Endothelial cell of umbilical vein (primary cell): ENCODE results near the gene NEB. TPM values are rescaled to one million over a fixed set of nuclear protein-coding genes. Genes with fewer than 3 reads are reported as not detected.

ENCODE experiments used
- BruUV-seq: library from RNA; stranded (reverse); fragments of 400-500 nt; replicated peaks from 2 replicates; lab custom pipeline; 2021; lab: Mats Ljungman, UMichigan
- CTCF ChIA-PET: fragments of 300-600, 350-600 bp; sonication (Branson Sonifier 250); formaldehyde crosslinking; loops from one replicate; lab custom pipeline; 2021; ENCODE audit warnings: antibody characterized with exemption, inconsistent platforms; lab: Charles Lee
- POLR2A ChIA-PET: fragments of 300-600, 350-600 bp; sonication (Branson Sonifier 250); formaldehyde crosslinking; loops from one replicate; lab custom pipeline; 2021; ENCODE audit warnings: antibody characterized with exemption, inconsistent platforms; lab: Charles Lee
- DNase-seq: peaks from one replicate; pipeline ENCODE4 v3.0.0-alpha.2; 2011; ENCODE audit warnings: low read depth, low spot score
- FAIRE-seq: peaks from 2 replicates; lab custom pipeline; 2011; peaks lifted over from hg19 to GRCh38; lab: Jason Lieb, UNC
- H2AFZ ChIP-seq: 2 replicates; pipeline ENCODE4 v1.6.0; 2012; ENCODE audit warnings: low read depth, low read length, control low read depth, inconsistent platforms
- H3K27ac ChIP-seq: 2 replicates; pipeline ENCODE4 v1.5.1; 2011; ENCODE audit warnings: low read depth, mild to moderate bottlenecking, control low read depth, low read length, moderate library complexity; ENCODE audit not compliant: insufficient read depth
- H3K27me3 ChIP-seq, 2 experiments: 2 replicates each; pipeline versions ENCODE4 v1.6.0 to v1.6.1; 2011; ENCODE audit warnings: low read length in 2 of 2, mixed read lengths in 1 of 2; ENCODE audit not compliant: control insufficient read depth in 2 of 2, insufficient read depth in 2 of 2
- H3K36me3 ChIP-seq, 2 experiments: 2 replicates in 1 of 2; 3 replicates in 1 of 2; pipeline ENCODE4 v1.5.1; 2011; ENCODE audit warnings: low read length in 2 of 2, mild to moderate bottlenecking in 1 of 2, moderate library complexity in 1 of 2; ENCODE audit not compliant: control insufficient read depth in 2 of 2, insufficient read depth in 2 of 2; ENCODE audit errors: extremely low read depth in 1 of 2
- H3K4me1 ChIP-seq: 3 replicates; pipeline ENCODE4 v1.5.1; 2011; ENCODE audit warnings: mild to moderate bottlenecking, low read length; ENCODE audit not compliant: control insufficient read depth, insufficient read depth; ENCODE audit errors: extremely low read depth
- H3K4me2 ChIP-seq: 2 replicates; pipeline ENCODE4 v1.6.1; 2011; ENCODE audit warnings: low read length, control low read depth, mixed read lengths; ENCODE audit not compliant: insufficient read depth
- H3K4me3 ChIP-seq, 3 experiments: fragments of 200-600 bp in 1 of 3; sonication (generic), shearing (Covaris generic) in 1 of 3; replicated peaks in 1 of 3; 2 replicates each; pipeline ENCODE4 v1.5.1; 2011 to 2016; ENCODE audit warnings: control low read depth in 3 of 3, low read length in 3 of 3, mild to moderate bottlenecking in 2 of 3, inconsistent platforms in 1 of 3, low read depth in 1 of 3, moderate library complexity in 1 of 3; ENCODE audit not compliant: insufficient read depth in 1 of 3
- H3K79me2 ChIP-seq: 2 replicates; pipeline ENCODE4 v1.6.0; 2012; ENCODE audit warnings: low read length, inconsistent platforms; ENCODE audit not compliant: control insufficient read depth, insufficient read depth
- H3K9ac ChIP-seq: replicated peaks from 2 replicates; pipeline ENCODE3; 2011; ENCODE audit warnings: low read length, control low read depth; ENCODE audit not compliant: insufficient read depth; ENCODE audit errors: extremely low read depth
- H3K9me1 ChIP-seq: replicated peaks from 3 replicates; pipeline ENCODE4 v1.6.0; 2011; ENCODE audit warnings: mild to moderate bottlenecking, low read length; ENCODE audit not compliant: control insufficient read depth, insufficient read depth; ENCODE audit errors: extremely low read depth
- H3K9me3 ChIP-seq: replicated peaks from 2 replicates; pipeline ENCODE4 v1.5.1; 2012; ENCODE audit warnings: low read length, inconsistent platforms; ENCODE audit not compliant: control insufficient read depth, insufficient read depth
- H4K20me1 ChIP-seq: replicated peaks from 2 replicates; pipeline ENCODE3; 2011; ENCODE audit warnings: mild to moderate bottlenecking, low read length; ENCODE audit not compliant: control insufficient read depth, insufficient read depth; ENCODE audit errors: extremely low read depth
- CTCF ChIP-seq, 2 donors: IDR thresholded peaks; 1 replicate in 1 of 2; 2 replicates in 1 of 2; pipeline ENCODE4 v1.5.1; 2011; ENCODE audit warnings: low read length in 2 of 2, mild to moderate bottlenecking in 2 of 2, moderate library complexity in 2 of 2, control low read depth in 1 of 2, inconsistent platforms in 1 of 2, low read depth in 1 of 2; ENCODE audit not compliant: insufficient read depth in 1 of 2; ENCODE audit errors: extremely low read depth in 1 of 2
- FOS ChIP-seq: IDR thresholded peaks from 2 replicates; pipeline ENCODE4 v1.6.1; 2011; ENCODE audit warnings: mild to moderate bottlenecking, low read length, moderate library complexity, borderline replicate concordance; ENCODE audit not compliant: insufficient read depth
- MAX ChIP-seq: IDR thresholded peaks from 2 replicates; pipeline ENCODE4 v1.6.1; 2011; ENCODE audit not compliant: insufficient read depth, insufficient read length
- MYC ChIP-seq: IDR thresholded peaks from one replicate; pipeline ENCODE4 v1.6.1; 2011; ENCODE audit warnings: mild to moderate bottlenecking, low read depth, low read length
- dilution Hi-C: fragments of 300-500 bp; cut with MboI; formaldehyde crosslinking; loops from one replicate; pipeline ENCODE4 v1.15.0; 2019; ENCODE audit warnings: low sequenced_read_pairs; ENCODE audit not compliant: extremely low pct_ligation_motif_present
- intact Hi-C: fragments of 100-400 bp; cut with micrococcal nuclease; formaldehyde crosslinking; loops from one replicate; pipeline ENCODE4 v1.10.0; 2022
- polyA plus RNA-seq, 4 experiments: library from polyadenylated mRNA; depleted of rRNA in 3 of 4; stranded (reverse) in 3 of 4; unstranded in 1 of 4; fragments of >200 nt; gene quantifications; 2 replicates each; pipeline versions ENCODE4 v1.2.1 to v1.2.3, GENCODE V29; 2011 to 2012; ENCODE audit warnings: missing spikeins in 1 of 4
- total RNA-seq: library from RNA; stranded (reverse); gene quantifications from 2 replicates; pipeline ENCODE4 v1.2.3, GENCODE V29; 2021

NEB gene
- total and polyA plus RNA-seq, 2 donors (not counting 3 experiments of a cell fraction or from before 2014, with no cell fraction given) = 0.84 to 1.8 TPM

GRCh38 chr2:151490276-151490675, 244.0 kb downstream of the NEB start:
- no peaks in the 10 kb centered on the region for H3K9me3 ChIP-seq
- no peak overlapping the region for H3K27ac ChIP-seq
- TF ChIP-seq MAX (no peak), FOS (no peak), MYC (no peak)
- no TSS peak for BruUV-seq
- FAIRE-seq (no peak), DNase-seq (no peak)
- dilution Hi-C loops = no loop called here
- intact Hi-C loops = no loop called here
- H3K9ac ChIP-seq = no peak overlapping the region
- ChIA-PET POLR2A (no interaction called here), CTCF (interaction anchor here (0.9 kb wide), 1 partner anchor 10 kb away, joined by 3 read pairs; no protein-coding TSS in a partner anchor)
- peaks cover 0 to 3% of the 10 kb centered on the region in 2 experiments for H3K36me3 ChIP-seq
- H4K20me1 ChIP-seq = no peaks in the 10 kb centered on the region
- no peak overlapping the region for H3K4me3 ChIP-seq
- H3K27me3 ChIP-seq = no peaks in the 10 kb centered on the region
- H3K79me2 ChIP-seq = no peaks in the 10 kb centered on the region
- no peak overlapping the region for H2AFZ ChIP-seq
- H3K4me1 ChIP-seq = no peaks in the 10 kb centered on the region
- no peaks in the 10 kb centered on the region for H3K9me1 ChIP-seq
- no peak overlapping the region for H3K4me2 ChIP-seq

GRCh38 chr2:151486053-151486452, 248.2 kb downstream of the NEB start:
- TF ChIP-seq CTCF (IDR thresholded peaks at IDR 0.05; ENCODE audit: extremely low read depth in 1 of 2, insufficient read depth in 1 of 2, low read depth in 1 of 2, low read length in 2 of 2) = no peak
- no peak overlapping the region for H2AFZ ChIP-seq
- no peaks in the 10 kb centered on the region for H3K9me1 ChIP-seq
- POLR2A ChIA-PET = no interaction called here
- H3K4me1 ChIP-seq = no peaks in the 10 kb centered on the region
- no peaks in the 10 kb centered on the region for H3K79me2 ChIP-seq
- no peak overlapping the region for H3K9ac ChIP-seq
- H3K27me3 ChIP-seq = no peaks in the 10 kb centered on the region
- no peaks in the 10 kb centered on the region for H4K20me1 ChIP-seq
- H3K9me3 ChIP-seq = no peaks in the 10 kb centered on the region
- peaks cover 0 to 3% of the 10 kb centered on the region in 2 experiments for H3K36me3 ChIP-seq
- no peak for FAIRE-seq
- CTCF ChIA-PET = no interaction called here
- no TSS peak for BruUV-seq
- dilution Hi-C loops (no loop called here), intact Hi-C loops (no loop called here)
- H3K4me3 ChIP-seq = no peak overlapping the region
- no peak overlapping the region for H3K27ac ChIP-seq
- no peak overlapping the region for H3K4me2 ChIP-seq
- no peak for DNase-seq
